Measurements from ENCODE around the gene UCK2. TPM values are rescaled to one million over a fixed set of nuclear protein-coding genes. Genes with fewer than 3 reads are reported as not detected.
A peak's percentile ranks its signal among the peaks of the same experiment; 100 is the strongest.

UCK2 gene
- total and polyA plus RNA-seq, 10 of the 15 experiments (the other 5 are each of a cell fraction or from before 2014, with no cell fraction given): 55.3 to 106 (median 84.9) TPM

DNA sequence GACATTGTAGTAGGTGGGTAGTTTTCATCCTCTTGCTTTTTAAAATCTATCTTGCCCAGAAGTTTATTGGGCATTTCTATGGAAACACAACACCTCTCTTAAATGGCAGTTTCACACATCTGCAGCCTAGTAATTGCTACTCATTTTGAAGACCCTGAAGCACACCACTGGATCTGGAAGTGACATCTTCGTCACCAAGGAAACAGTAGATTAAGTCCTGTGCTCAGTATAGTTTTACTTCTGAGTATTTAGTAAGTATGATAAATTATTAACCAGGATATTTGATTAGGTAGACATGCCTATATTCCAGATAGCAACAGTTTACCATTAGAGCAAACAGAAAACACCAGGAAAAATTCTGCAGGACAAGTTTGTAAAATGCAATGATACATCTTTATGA is 48.7 kb downstream of the UCK2 start (continued):
- TF ChIP-seq E2F4 (IDR thresholded peaks at IDR 0.05; ENCODE audit: low read depth, low read length) (no peak), ZSCAN29 (IDR thresholded peaks at IDR 0.05) (no peak), GABPA (IDR thresholded peaks at IDR 0.05; ENCODE audit: low read depth) (no peak), TBL1XR1 (IDR thresholded peaks at IDR 0.05; ENCODE audit: low read depth, low read length) (no peak), YBX1 (IDR thresholded peaks at IDR 0.05) (no peak)
- TF ChIP-seq, protein P1, sequence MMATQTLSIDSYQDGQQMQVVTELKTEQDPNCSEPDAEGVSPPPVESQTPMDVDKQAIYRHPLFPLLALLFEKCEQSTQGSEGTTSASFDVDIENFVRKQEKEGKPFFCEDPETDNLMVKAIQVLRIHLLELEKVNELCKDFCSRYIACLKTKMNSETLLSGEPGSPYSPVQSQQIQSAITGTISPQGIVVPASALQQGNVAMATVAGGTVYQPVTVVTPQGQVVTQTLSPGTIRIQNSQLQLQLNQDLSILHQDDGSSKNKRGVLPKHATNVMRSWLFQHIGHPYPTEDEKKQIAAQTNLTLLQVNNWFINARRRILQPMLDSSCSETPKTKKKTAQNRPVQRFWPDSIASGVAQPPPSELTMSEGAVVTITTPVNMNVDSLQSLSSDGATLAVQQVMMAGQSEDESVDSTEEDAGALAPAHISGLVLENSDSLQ (IDR thresholded peaks at IDR 0.05): peak; percentile 60

DNA sequence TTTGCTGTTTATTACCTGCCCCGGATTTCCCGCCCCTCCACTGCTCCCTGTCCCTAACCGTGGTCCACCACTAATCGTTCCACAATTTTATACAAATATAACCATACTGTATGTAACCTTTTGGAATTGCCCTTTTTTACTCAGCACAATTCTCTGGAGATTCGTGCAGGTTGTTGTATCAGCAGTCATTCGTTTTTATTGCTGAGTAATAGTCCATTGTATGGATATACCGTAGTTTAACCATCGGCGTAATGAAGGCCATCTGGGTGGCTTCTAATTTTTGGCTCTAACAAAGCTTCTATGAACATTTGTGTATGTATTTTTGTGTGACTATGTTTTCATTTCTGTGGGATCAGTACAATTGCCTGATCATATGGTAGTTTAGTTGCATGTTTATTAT is 50.0 kb downstream of the UCK2 start:
- no peak for DNase-seq (ENCODE audit: low read depth, low spot score)
- POLR2A ChIA-PET: interaction anchor here (0.6 to 1.0 kb wide), 2 partner anchors 8 to 29 kb away, joined by 3 read pairs; no protein-coding TSS in a partner anchor
- WGBS (ENCODE audit: insufficient coverage, insufficient replicate concordance, low lambda C conversion rate, missing lambda C conversion rate): over 99% methylated on average over 9 of the region's 9 CpGs
- Histone ChIP-seq H3K79me2 (ENCODE audit: control insufficient read depth, insufficient read depth, low read length) (peaks cover 91% of the 10 kb centered on the region), H3K4me2 (ENCODE audit: control insufficient read depth, insufficient read depth) (no peak overlapping the region), H3K4me3 (no peak overlapping the region), H3K4me1 (ENCODE audit: control insufficient read depth, insufficient read depth, low read length) (peaks cover 55% of the 10 kb centered on the region), H3K27me3 (replicated peaks in 1 of 2; ENCODE audit: control insufficient read depth in 2 of 2, insufficient read depth in 2 of 2, low read length in 1 of 2) (no peaks in the 10 kb centered on the region), H3K9ac (ENCODE audit: control insufficient read depth, insufficient read depth, low read length) (no peak overlapping the region), H3K36me3 (ENCODE audit: control insufficient read depth in 2 of 2, insufficient read depth in 2 of 2, low read length in 1 of 2) (peaks cover 0 to 2% of the 10 kb centered on the region in 2 experiments; a peak in 2 of 4 replicates), H4K20me1 (ENCODE audit: control insufficient read depth, insufficient read depth) (no peaks in the 10 kb centered on the region), H3K27ac (ENCODE audit: control insufficient read depth, insufficient read depth) (peak overlapping the region; percentile 14; the same call in 1 of the 2 replicates), H3K9me3 (replicated peaks; ENCODE audit: control insufficient read depth, insufficient read depth, low read length) (peaks cover 7% of the 10 kb centered on the region), H2AFZ (ENCODE audit: control insufficient read depth, low read depth, low read length) (no peak overlapping the region)
- ATAC-seq: no peak
- SMC1A ChIA-PET (ENCODE audit: uncharacterized antibody, unreplicated experiment): interaction anchor here (0.8 to 14.1 kb wide), 3 partner anchors 8 to 47 kb away, joined by 3 to 212 read pairs (median 129); partner anchors contain the start of gene UCK2
- RAD21 ChIA-PET (ENCODE audit: unreplicated experiment): interaction anchor here (1.1 to 1.5 kb wide), 5 partner anchors 20 to 48 kb away, joined by 3 to 9 read pairs (median 3); no protein-coding TSS in a partner anchor
- in situ Hi-C loops (cut with MboI): no loop called here
- FAIRE-seq: no peak
- CTCF ChIA-PET: no interaction called here
- TF ChIP-seq, protein P2, sequence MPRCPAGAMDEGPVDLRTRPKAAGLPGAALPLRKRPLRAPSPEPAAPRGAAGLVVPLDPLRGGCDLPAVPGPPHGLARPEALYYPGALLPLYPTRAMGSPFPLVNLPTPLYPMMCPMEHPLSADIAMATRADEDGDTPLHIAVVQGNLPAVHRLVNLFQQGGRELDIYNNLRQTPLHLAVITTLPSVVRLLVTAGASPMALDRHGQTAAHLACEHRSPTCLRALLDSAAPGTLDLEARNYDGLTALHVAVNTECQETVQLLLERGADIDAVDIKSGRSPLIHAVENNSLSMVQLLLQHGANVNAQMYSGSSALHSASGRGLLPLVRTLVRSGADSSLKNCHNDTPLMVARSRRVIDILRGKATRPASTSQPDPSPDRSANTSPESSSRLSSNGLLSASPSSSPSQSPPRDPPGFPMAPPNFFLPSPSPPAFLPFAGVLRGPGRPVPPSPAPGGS (IDR thresholded peaks at IDR 0.05; ENCODE audit: borderline replicate concordance, insufficient read depth, low read depth, low read length, poor library complexity, severe bottlenecking): no peak
- no peak for TF ChIP-seq EP300 (IDR thresholded peaks at IDR 0.05; ENCODE audit: borderline replicate concordance in 1 of 2, control insufficient read depth in 1 of 2, low read depth in 2 of 2, low read length in 2 of 2)
- TF ChIP-seq HCFC1 (IDR thresholded peaks at IDR 0.05; ENCODE audit: low read length): no peak
- no peak for TF ChIP-seq NBN (IDR thresholded peaks at IDR 0.05)
- TF ChIP-seq CHD1 (IDR thresholded peaks at IDR 0.05; ENCODE audit: low read depth, low read length): no peak
- TF ChIP-seq BCLAF1 (IDR thresholded peaks at IDR 0.05): no peak
- intact Hi-C loops (cut with micrococcal nuclease; ENCODE audit: unreplicated experiment): loop anchor here (5.0 to 10.0 kb wide), 3 partner anchors 110 to 1837 kb away; partner anchors contain the start of gene TMCO1
- no TSS peak for BruUV-seq (replicated peaks)
